HCT116 (cell line): ENCODE measurements around the gene HIVEP3.

Experiments
- EZH2phosphoT487 ChIP-seq: fragments of 200-600 bp; IDR thresholded peaks from 2 replicates; pipeline ENCODE4 v1.6.1; 2018; ENCODE audit warnings: antibody characterized with exemption, borderline replicate concordance
- POLR2AphosphoS5 ChIP-seq: IDR thresholded peaks from 2 replicates; pipeline ENCODE4 v1.6.1; 2011; ENCODE audit warnings: mild to moderate bottlenecking, low read depth, low read length, moderate library complexity
- REST ChIP-seq: IDR thresholded peaks from 2 replicates; pipeline ENCODE4 v1.6.1; 2012; ENCODE audit warnings: low read depth
- TCF7L2 ChIP-seq: IDR thresholded peaks from 2 replicates; pipeline ENCODE4 v1.7.0; 2011; ENCODE audit warnings: borderline replicate concordance, inconsistent platforms; ENCODE audit not compliant: insufficient read depth, insufficient read length; ENCODE audit errors: extremely low read depth
- YY1 ChIP-seq: IDR thresholded peaks from 2 replicates; pipeline ENCODE4 v1.6.1; 2011; ENCODE audit warnings: low read length, low read depth, moderate library complexity, mild to moderate bottlenecking; ENCODE audit not compliant: insufficient replicate concordance; ENCODE audit errors: extremely low read depth
- TF ChIP-seq, protein P1 (sequence below), 3 experiments: fragments of 200-600 bp in 1 of 3; sonication (generic) in 1 of 3; IDR thresholded peaks in 2 of 3; conservative IDR thresholded peaks in 1 of 3; 2 replicates each; pipeline ENCODE4 v1.5.1; 2012 to 2017; ENCODE audit warnings: low read depth in 2 of 3, low read length in 2 of 3, antibody characterized with exemption in 1 of 3, borderline replicate concordance in 1 of 3, control low read depth in 1 of 3, mild to moderate bottlenecking in 1 of 3, mixed read lengths in 1 of 3, mixed run types in 1 of 3, moderate library complexity in 1 of 3; ENCODE audit not compliant: insufficient read depth in 1 of 3

DNA sequence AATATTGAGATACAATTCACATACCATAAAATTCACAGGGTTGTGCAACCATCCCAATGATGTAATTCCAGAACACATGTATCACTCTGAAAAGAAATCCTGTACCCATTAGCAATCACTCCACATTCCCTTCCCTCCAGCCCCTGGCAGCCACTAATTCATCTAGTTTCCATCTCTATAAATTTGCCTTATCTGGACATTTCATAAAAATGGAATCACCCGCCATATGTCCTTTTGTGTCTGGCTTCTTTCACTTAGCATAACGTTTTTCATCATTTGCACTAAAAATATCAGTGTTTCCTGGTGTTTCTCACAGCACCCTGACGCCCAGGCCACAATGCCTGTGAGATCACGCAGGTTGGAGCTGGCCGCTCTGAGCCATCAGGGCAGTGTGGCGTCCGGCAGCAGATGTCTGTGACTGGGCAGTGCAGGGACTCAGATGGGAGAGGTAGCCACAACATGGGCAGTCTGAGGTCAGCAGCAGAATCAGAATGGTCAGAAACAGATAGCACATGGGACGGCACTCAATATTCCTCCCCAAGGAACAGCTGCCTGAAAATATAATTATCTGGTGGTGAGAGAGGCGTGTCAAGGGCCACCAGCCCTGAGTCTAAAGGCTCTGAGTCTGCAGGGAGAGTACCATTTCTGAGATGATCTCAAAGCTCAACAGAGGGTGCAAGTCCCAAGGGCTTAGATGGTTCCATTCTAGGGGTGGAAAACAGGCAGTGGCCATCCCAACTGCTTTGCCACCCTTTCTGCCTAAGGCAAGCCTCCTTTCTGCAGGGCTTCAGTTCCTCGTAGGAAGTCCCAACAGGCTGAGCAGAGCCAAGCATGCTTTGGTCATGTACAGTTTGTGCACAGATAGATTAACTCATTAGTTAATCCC is 304.8 kb downstream of the HIVEP3 start:
- TF ChIP-seq YY1 (no peak), POLR2AphosphoS5 (no peak), TCF7L2 (no peak), REST (no peak), EZH2phosphoT487 (no peak)
- TF ChIP-seq, protein P1, sequence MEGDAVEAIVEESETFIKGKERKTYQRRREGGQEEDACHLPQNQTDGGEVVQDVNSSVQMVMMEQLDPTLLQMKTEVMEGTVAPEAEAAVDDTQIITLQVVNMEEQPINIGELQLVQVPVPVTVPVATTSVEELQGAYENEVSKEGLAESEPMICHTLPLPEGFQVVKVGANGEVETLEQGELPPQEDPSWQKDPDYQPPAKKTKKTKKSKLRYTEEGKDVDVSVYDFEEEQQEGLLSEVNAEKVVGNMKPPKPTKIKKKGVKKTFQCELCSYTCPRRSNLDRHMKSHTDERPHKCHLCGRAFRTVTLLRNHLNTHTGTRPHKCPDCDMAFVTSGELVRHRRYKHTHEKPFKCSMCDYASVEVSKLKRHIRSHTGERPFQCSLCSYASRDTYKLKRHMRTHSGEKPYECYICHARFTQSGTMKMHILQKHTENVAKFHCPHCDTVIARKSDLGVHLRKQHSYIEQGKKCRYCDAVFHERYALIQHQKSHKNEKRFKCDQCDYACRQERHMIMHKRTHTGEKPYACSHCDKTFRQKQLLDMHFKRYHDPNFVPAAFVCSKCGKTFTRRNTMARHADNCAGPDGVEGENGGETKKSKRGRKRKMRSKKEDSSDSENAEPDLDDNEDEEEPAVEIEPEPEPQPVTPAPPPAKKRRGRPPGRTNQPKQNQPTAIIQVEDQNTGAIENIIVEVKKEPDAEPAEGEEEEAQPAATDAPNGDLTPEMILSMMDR (IDR thresholded peaks at IDR 0.05 in 2 of 3, conservative IDR thresholded peaks at IDR 0.05 in 1 of 3; ENCODE audit: borderline replicate concordance in 1 of 3, insufficient read depth in 1 of 3, low read depth in 2 of 3, low read length in 2 of 3) = no peak
